ENCODE results near the gene EBF3.

Gene EBF3

DNA sequence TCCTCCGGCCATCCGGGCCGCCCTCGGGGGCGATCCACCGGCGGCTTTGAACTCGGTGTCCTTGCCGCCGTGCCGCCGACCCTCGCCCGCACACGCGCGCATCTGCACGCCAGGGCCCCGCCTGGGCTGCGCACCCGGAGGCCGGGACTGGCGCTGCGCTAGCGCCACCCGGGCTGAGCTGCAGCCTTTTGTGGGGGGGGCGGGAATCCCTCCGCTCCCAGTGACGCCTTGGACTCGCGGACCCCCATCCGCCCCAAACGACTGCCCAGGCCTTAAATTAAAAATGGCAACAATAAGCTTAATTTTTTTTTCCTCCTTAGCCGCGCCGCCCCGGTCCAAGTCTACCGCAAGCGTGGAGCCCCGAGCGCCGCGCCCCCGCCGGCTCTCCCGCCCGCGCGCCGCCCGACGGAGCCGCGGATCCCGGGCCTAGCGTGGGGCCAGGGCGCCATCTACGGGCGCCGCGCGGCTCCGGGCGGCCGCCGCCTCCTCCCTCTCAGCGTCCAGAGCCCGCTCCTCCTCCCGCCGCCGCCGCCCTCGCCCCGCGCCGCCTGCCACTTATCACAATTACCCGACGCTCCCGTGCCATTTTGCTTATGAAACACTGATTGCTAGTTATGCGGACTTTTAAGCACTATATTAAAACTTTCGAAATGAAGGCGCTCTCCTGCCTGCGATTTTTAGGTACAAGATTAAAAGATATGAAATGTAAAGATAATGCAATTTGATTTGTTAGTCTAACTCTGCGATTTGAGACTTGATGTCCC is 7.5 kb upstream of the EBF3 start:
- no peak for DNase-seq (ENCODE audit: low read depth in 2 of 2)

- DNase-seq (ENCODE audit: low read depth in 2 of 2): no peak
These were observed 6.6 kb upstream of the EBF3 start for GRCh38 chr10:129970465-129971364.

DNA sequence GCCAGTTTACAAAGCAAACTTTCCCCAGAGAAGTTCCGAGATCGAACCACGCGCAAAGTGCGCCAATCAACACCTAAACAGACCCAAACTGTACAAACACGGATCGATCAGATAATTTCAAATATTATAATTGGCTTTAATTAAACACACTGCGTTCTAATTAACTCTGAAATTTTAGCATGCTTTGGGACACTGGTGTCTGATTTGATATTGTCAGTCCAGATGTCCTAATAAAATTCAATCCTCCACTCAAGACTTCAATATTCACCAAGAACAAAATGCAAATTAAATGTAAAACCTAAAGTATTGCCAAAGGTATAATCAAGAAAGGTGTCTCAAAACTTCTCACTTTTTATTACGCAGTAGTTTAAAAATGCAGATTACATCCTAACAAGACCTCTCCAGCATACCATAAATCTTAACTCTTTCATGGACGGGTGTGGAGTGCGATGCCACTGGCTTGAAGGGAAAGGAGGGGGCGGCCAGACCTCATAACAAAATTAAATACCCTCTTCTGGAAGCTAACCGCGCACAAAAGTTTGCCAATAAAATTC is 5.9 kb upstream of the EBF3 start:
- DNase-seq (ENCODE audit: low read depth in 2 of 2): no peak

- no peak for DNase-seq (ENCODE audit: low read depth in 2 of 2)
These were observed 5.3 kb upstream of the EBF3 start for GRCh38 chr10:129969184-129969910.

GRCh38 chr10:129968853-129969183 is 4.7 kb upstream of the EBF3 start:
- DNase-seq (ENCODE audit: low read depth in 2 of 2): no peak

GRCh38 chr10:129968020-129968852 is 4.2 kb upstream of the EBF3 start:
- no peak for DNase-seq (ENCODE audit: low read depth in 2 of 2)

GRCh38 chr10:129967579-129968019 is 3.5 kb upstream of the EBF3 start:
- DNase-seq (ENCODE audit: low read depth in 2 of 2): no peak

GRCh38 chr10:129966889-129967578 is 3.0 kb upstream of the EBF3 start:
- no peak for DNase-seq (ENCODE audit: low read depth in 2 of 2)

- DNase-seq (ENCODE audit: low read depth in 2 of 2): no peak
These were observed 2.4 kb upstream of the EBF3 start for GRCh38 chr10:129966370-129966888.

GRCh38 chr10:129965959-129966358 is 1.9 kb upstream of the EBF3 start:
- no peak for DNase-seq (ENCODE audit: low read depth in 2 of 2)

DNA sequence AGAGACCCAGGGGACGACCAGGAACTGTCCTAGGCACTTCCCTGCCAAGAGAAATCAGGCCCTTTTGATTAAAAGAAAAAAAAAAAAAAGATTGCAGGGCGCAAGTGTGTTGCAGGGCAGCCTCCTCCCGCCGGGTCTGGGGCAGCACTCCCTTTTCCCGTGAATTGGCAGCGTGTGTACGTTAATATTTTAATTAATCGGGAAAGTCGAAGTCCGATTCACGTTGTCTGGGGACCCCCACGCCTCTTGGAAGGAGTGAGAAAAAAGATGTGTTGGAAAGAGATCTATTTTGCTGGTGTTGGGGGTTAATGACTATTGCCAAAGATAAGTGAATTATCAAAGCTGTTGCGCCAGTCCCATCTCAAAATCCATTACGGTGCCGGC is 1.3 kb upstream of the EBF3 start:
- DNase-seq (ENCODE audit: low read depth in 2 of 2): no peak

DNA sequence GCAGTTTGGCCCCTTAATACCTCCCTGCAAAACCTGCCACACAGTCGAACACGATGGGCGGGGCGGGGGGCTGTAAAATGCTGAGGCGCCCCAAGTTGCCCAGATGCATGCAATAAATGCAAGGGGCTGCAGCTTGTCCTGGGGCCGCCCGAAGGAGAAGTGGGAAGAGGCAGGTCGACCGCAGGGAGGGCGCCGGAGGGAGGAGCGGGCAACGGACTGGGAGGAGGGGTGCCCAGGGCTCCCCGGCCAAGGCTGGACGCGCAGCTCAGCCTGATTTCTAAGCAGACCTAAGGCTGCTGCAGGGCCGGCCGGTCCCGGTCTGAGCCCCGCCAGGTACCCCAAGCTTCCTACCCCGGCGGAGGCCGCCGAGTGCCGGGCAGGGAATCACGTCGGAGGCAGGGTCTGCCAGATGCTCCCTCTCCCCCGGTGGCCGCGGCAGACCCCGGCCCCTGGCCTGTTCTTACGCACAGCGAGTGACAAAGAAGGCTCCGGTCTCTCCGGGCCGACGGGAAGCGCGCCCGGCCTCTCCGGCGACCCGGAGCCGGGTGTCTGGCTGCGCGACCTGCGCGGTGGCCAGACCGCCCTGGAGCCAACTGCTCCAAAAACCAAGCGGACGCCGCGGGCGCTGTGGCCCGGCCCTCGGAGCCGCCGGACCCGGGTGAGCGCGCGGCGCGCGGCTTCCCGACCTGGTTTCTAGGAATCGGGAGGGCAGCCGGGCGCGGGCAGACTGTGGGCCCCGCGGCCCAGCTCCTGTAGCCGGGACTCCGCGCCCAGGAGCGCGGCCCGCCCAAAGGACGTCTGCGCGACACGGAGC is 744 bp upstream of the EBF3 start:
- DNase-seq (ENCODE audit: low read depth in 2 of 2): no peak

- no peak for DNase-seq (ENCODE audit: low read depth in 2 of 2)
These were observed 1.0 kb downstream of the EBF3 start for GRCh38 chr10:129962872-129963640.

DNA sequence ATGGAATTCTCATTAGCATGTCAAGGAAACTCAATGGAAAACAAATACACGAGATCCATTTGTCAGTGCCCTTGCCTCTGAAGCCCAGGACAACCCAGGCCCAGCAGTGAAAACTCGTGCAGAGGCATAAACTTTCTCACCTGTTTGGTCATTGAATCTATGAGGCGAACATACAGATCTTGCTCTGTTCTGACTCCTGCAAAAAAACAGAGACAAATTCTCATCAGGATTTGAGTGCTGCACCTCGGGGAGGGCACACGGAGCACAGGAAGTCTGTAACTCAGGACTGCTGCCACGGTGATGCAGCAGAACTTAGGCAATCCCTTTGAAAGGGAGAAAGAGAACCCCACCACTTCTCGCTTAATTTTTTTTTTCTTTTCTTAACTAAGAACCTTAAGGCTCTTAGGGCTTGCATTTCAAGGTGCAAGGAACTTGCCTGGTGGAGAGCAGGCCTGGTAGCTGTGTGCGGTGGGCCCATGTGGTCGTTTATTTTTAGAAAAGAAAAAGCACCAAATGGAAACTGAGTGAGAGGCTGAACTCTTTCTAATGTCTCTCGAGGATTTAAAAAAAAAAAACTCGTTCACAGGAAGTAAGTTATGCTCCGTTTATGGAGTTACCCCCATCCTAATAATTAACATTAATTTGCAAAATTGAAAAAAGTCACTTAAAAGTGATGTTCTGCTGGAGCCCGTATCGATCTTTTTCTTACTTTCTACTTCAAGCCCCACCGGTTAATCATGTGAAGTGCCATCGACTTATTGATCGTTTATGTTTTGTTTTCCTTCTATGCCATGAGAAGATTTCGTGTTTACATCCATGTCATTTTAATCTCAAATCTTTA is 1.8 kb downstream of the EBF3 start:
- DNase-seq (ENCODE audit: low read depth in 2 of 2): no peak

- no peak for DNase-seq (ENCODE audit: low read depth in 2 of 2)
These were observed 2.8 kb downstream of the EBF3 start for GRCh38 chr10:129961157-129961701.

DNA sequence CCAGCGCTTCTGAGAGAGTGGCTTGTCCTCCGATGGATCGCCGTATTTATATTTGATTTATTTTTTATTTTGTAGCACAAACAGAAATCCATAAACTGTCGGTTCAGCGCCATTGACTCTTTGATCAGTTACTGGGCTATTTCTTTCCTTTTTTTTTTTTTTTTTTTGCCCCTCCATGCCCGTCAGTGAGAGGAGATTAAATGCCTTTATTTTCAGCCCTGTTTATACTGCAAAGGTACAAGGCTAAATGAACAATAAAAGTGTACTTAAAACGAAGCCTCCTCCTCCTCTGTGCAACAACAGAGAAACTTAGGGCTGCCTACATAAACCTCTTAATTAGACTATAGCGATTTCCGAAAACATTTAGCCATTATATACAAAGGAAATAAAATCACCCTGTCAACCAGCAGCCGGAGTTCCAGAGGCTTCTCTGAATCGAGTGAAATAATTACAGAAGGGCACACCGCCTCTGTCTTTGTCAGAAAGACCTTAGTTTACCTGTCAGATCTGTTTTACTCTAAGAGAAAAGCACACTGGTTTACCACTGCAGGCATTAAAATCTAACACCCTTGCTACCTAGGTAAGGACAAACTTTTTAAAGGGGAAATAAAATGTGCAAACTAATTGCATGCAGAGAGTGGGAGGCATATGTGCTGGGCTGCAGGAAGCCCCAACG is 3.5 kb downstream of the EBF3 start:
- DNase-seq (ENCODE audit: low read depth in 2 of 2): no peak

Measured in fibroblast of skin of left biceps (primary cell).